BLaER1 (cell line): ENCODE measurements around the gene RAB11FIP4.
A peak's percentile ranks its signal among the peaks of the same experiment; 100 is the strongest.

Source experiments
- H3K27ac ChIP-seq: shearing (Covaris generic); formaldehyde crosslinking; 2 replicates; pipeline ENCODE4 v1.8.1; 2022
- H3K27me3 ChIP-seq: shearing (Covaris generic); formaldehyde crosslinking; 2 replicates; pipeline ENCODE4 v1.8.1; 2022
- H3K36me3 ChIP-seq: shearing (Covaris generic); formaldehyde crosslinking; 2 replicates; pipeline ENCODE4 v1.8.1; 2022
- H3K4me1 ChIP-seq: shearing (Covaris generic); formaldehyde crosslinking; 2 replicates; pipeline ENCODE4 v1.8.1; 2022
- H3K4me2 ChIP-seq: shearing (Covaris generic); formaldehyde crosslinking; 2 replicates; pipeline ENCODE4 v1.8.1; 2022
- H3K4me3 ChIP-seq: shearing (Covaris generic); formaldehyde crosslinking; 2 replicates; pipeline ENCODE4 v1.8.1; 2022
- H3K9ac ChIP-seq: shearing (Covaris generic); formaldehyde crosslinking; 2 replicates; pipeline ENCODE4 v1.8.1; 2022
- H3K9me3 ChIP-seq: shearing (Covaris generic); formaldehyde crosslinking; 2 replicates; pipeline ENCODE4 v1.8.1; 2022
- H4K20me1 ChIP-seq: shearing (Covaris generic); formaldehyde crosslinking; 2 replicates; pipeline ENCODE4 v1.8.1; 2022
- Cebpa-rat ChIP-seq: shearing (Covaris generic); IDR thresholded peaks from 2 replicates; pipeline ENCODE4 v1.8.1; 2022

The RAB11FIP4 gene

GRCh38 chr17:31457391-31458234, 66.1 kb downstream of the RAB11FIP4 start:
- H3K9me3 ChIP-seq, result no peaks in the 10 kb centered on the region
- no peaks in the 10 kb centered on the region for H4K20me1 ChIP-seq
- no peak overlapping the region for H3K27ac ChIP-seq
- H3K27me3 ChIP-seq, result no peaks in the 10 kb centered on the region
- no peak overlapping the region for H3K4me2 ChIP-seq
- peaks cover 16% of the 10 kb centered on the region for H3K4me1 ChIP-seq
- TF ChIP-seq Cebpa-rat, result no peak
- no peak overlapping the region for H3K4me3 ChIP-seq
- no peak overlapping the region for H3K9ac ChIP-seq
- no peaks in the 10 kb centered on the region for H3K36me3 ChIP-seq

DNA sequence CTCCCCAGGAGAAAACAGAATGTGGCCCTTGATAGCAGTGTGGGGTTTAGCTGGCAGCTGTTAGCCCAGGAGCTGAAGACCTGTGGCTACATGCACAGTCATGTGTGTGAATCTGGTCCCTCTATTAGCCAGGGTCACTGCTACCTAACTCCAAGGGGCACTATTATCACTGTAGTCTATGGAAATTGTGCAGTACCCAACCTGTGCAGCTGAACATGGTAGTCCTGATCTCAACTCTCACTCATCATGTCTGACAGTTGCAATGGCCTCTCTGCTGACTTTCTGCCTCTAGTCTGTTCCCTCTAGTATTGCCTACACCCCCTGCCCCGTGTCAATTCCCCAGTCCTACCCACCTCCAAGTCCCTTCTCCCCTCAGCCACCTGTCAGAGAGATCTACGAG, 67.4 kb downstream of the RAB11FIP4 start:
- no peaks in the 10 kb centered on the region for H4K20me1 ChIP-seq
- no peaks in the 10 kb centered on the region for H3K27me3 ChIP-seq
- no peak overlapping the region for H3K27ac ChIP-seq
- no peak overlapping the region for H3K9ac ChIP-seq
- H3K4me2 ChIP-seq, result no peak overlapping the region
- TF ChIP-seq Cebpa-rat, result no peak
- no peaks in the 10 kb centered on the region for H3K36me3 ChIP-seq
- H3K4me3 ChIP-seq, result no peak overlapping the region
- H3K9me3 ChIP-seq, result no peaks in the 10 kb centered on the region
- peaks cover 5% of the 10 kb centered on the region for H3K4me1 ChIP-seq

DNA sequence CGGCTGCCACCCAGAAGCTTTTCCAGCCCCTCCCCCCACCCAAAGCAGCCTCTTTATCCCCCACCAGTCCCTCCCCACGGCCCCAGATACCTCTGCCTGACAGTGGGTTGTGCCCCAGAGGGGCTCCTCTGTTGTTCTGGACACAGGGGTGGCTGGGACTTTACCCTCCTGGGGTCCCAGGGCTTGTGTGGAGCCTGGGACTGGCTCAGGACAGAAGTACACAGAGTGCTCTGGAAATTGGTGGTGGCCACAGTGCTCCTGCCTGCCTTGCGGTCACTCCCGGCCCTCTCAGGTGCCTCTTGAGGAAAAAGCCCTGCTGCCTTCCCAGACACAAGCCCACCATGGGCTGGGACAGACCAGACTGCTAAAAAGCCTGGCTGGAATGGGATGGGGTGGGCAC, 68.2 kb downstream of the RAB11FIP4 start:
- H4K20me1 ChIP-seq, result no peaks in the 10 kb centered on the region
- peaks cover 10% of the 10 kb centered on the region for H3K4me1 ChIP-seq
- H3K4me2 ChIP-seq, result no peak overlapping the region
- no peak overlapping the region for H3K4me3 ChIP-seq
- no peaks in the 10 kb centered on the region for H3K9me3 ChIP-seq
- no peak for TF ChIP-seq Cebpa-rat
- H3K9ac ChIP-seq, result no peak overlapping the region
- H3K27ac ChIP-seq, result no peak overlapping the region
- H3K36me3 ChIP-seq, result no peaks in the 10 kb centered on the region
- H3K27me3 ChIP-seq, result no peaks in the 10 kb centered on the region

GRCh38 chr17:31460226-31460721, 68.8 kb downstream of the RAB11FIP4 start:
- Histone ChIP-seq H4K20me1 (no peaks in the 10 kb centered on the region), H3K4me3 (no peak overlapping the region), H3K4me1 (peaks cover 15% of the 10 kb centered on the region), H3K27me3 (no peaks in the 10 kb centered on the region), H3K9ac (no peak overlapping the region), H3K27ac (no peak overlapping the region), H3K36me3 (no peaks in the 10 kb centered on the region), H3K4me2 (no peak overlapping the region), H3K9me3 (no peaks in the 10 kb centered on the region)
- no peak for TF ChIP-seq Cebpa-rat

GRCh38 chr17:31461227-31461810, 69.8 kb downstream of the RAB11FIP4 start:
- H3K4me2 ChIP-seq, result no peak overlapping the region
- no peak overlapping the region for H3K27ac ChIP-seq
- H3K36me3 ChIP-seq, result no peaks in the 10 kb centered on the region
- no peaks in the 10 kb centered on the region for H4K20me1 ChIP-seq
- peaks cover 26% of the 10 kb centered on the region for H3K4me1 ChIP-seq
- no peak for TF ChIP-seq Cebpa-rat
- H3K9me3 ChIP-seq, result no peaks in the 10 kb centered on the region
- no peak overlapping the region for H3K9ac ChIP-seq
- no peak overlapping the region for H3K4me3 ChIP-seq
- H3K27me3 ChIP-seq, result no peaks in the 10 kb centered on the region

DNA sequence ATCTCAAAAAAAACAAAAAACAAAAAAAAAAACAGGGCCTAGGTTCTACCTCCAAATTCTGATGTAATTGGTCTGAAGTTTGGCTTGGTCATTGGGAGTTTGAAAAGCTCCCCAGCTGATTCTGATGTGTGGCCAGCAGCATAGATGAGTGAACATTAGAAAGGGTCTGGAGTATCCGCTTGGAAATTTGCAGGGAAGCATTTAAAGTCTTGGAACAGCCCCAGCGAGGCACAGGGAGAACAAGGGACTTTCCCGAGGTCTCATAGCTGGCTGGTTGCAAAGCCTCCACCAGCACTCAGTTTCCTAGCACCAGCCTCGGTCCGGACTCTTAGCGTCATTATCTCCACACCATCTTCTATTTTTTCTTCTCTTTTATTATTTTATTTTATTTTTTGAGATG, 70.8 kb downstream of the RAB11FIP4 start:
- no peak overlapping the region for H3K4me2 ChIP-seq
- peaks cover 32% of the 10 kb centered on the region for H3K4me1 ChIP-seq
- H4K20me1 ChIP-seq, result no peaks in the 10 kb centered on the region
- H3K27ac ChIP-seq, result no peak overlapping the region
- no peaks in the 10 kb centered on the region for H3K9me3 ChIP-seq
- no peak overlapping the region for H3K9ac ChIP-seq
- TF ChIP-seq Cebpa-rat, result no peak
- no peak overlapping the region for H3K4me3 ChIP-seq
- H3K36me3 ChIP-seq, result no peaks in the 10 kb centered on the region
- H3K27me3 ChIP-seq, result no peaks in the 10 kb centered on the region

- Histone ChIP-seq H3K27ac (no peak overlapping the region), H3K4me3 (no peak overlapping the region), H4K20me1 (no peaks in the 10 kb centered on the region), H3K4me1 (peaks cover 46% of the 10 kb centered on the region), H3K9ac (no peak overlapping the region), H3K4me2 (peak overlapping the region; percentile 30; the same call in 1 of the 2 replicates), H3K36me3 (no peaks in the 10 kb centered on the region), H3K9me3 (no peaks in the 10 kb centered on the region), H3K27me3 (no peaks in the 10 kb centered on the region)
- no peak for TF ChIP-seq Cebpa-rat
Observed at GRCh38 chr17:31466096-31466760, 74.8 kb downstream of the RAB11FIP4 start.

DNA sequence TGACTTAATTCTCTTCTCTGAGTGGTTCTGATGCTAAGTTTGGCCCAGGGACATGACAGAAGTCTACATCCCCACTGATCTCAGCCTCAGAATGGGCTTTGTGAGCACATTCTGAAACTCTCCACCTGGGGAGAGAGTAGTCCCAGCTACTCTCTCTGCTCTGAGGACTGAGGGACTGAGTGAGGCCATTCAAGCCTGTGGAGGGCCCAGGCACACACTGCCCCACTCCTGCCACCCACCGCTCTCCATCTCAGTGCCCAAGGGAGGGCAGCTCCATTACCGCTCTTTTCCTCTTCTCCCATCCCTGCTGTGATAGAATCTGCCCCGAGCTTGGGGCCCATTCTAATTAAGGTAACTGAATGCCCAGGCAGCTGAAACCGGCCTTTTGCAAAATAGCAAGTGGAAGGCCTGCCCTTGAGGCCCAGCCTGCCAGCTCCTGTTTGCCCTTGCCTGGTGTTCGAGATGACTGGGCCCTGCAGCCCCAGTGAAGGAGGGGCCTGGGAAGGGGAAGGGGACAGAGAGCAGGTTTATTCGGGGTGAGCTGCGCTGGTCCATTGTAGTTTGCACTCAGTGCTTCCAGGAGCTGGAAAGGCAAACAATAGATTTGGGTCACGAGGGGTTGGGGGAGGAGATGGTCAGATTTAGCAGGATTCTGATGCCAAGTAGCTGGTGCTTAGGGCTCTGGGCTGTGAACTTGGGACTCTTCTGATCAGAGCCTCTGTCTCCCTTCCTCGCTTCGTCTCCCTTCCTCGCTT, 76.2 kb downstream of the RAB11FIP4 start:
- Histone ChIP-seq H3K27me3 (no peaks in the 10 kb centered on the region), H3K9ac (no peak overlapping the region)

GRCh38 chr17:31469959-31470358, 78.5 kb downstream of the RAB11FIP4 start:
- H3K9me3 ChIP-seq, result no peaks in the 10 kb centered on the region
- no peak for TF ChIP-seq Cebpa-rat
- no peak overlapping the region for H3K9ac ChIP-seq
- no peaks in the 10 kb centered on the region for H4K20me1 ChIP-seq
- peaks cover 49% of the 10 kb centered on the region for H3K4me1 ChIP-seq
- no peak overlapping the region for H3K27ac ChIP-seq
- no peak overlapping the region for H3K4me2 ChIP-seq
- H3K27me3 ChIP-seq, result no peaks in the 10 kb centered on the region
- no peak overlapping the region for H3K4me3 ChIP-seq
- H3K36me3 ChIP-seq, result no peaks in the 10 kb centered on the region

More for the DNA sequence above, 76.2 kb downstream of the RAB11FIP4 start:
- no peak overlapping the region for H3K4me3 ChIP-seq
- H3K27ac ChIP-seq, result 0 out of 2 replicates have a peak overlapping the region, but pooled peaks have one; percentile 13
- H3K9me3 ChIP-seq, result no peaks in the 10 kb centered on the region
- peaks cover 46% of the 10 kb centered on the region for H3K4me1 ChIP-seq
- H3K36me3 ChIP-seq, result no peaks in the 10 kb centered on the region
- no peak for TF ChIP-seq Cebpa-rat
- no peaks in the 10 kb centered on the region for H4K20me1 ChIP-seq
- H3K4me2 ChIP-seq, result no peak overlapping the region
